ENCODE data around the gene PSMD5. TPM values are rescaled to one million over a fixed set of nuclear protein-coding genes. Genes with fewer than 3 reads are reported as not detected.

Gene PSMD5
- 38.3 TPM for total RNA-seq
- 17.1 TPM for polyA plus RNA-seq (ENCODE audit: insufficient read depth, low read depth, low replicate concordance)
- long read RNA-seq, donor 1, transcript PSMD5-201 (10 exons, 3,443 nt), result major isoform, 10 of 11 reads
- long read RNA-seq, donor 1, partial matches to known transcripts, result 0 of 11 reads
- long read RNA-seq, donor 1, other reads (novel, unspliced or antisense), result 0 of 11 reads
- long read RNA-seq, donor 2, transcript PSMD5-201 (10 exons, 3,443 nt), result major isoform, 6 of 6 reads
- long read RNA-seq, donor 2, partial matches to known transcripts, result 0 of 6 reads
- long read RNA-seq, donor 2, other reads (novel, unspliced or antisense), result 0 of 6 reads
- long read RNA-seq, donor 3, transcript PSMD5-201 (10 exons, 3,443 nt), result major isoform, 7 of 7 reads
- long read RNA-seq, donor 3, partial matches to known transcripts, result 0 of 7 reads
- long read RNA-seq, donor 3, other reads (novel, unspliced or antisense), result 0 of 7 reads
- long read RNA-seq, donor 4, partial matches to known transcripts, result 0 of 2 reads
- long read RNA-seq, donor 4, other reads (novel, unspliced or antisense), result 0 of 2 reads
- long read RNA-seq, donor 5, partial matches to known transcripts, result 0 of 1 reads
- long read RNA-seq, donor 5, other reads (novel, unspliced or antisense), result 0 of 1 reads
- long read RNA-seq, donor 6, partial matches to known transcripts, result 0 of 1 reads
- long read RNA-seq, donor 6, other reads (novel, unspliced or antisense), result 0 of 1 reads
- long read RNA-seq, donor 7, transcript PSMD5-201 (10 exons, 3,443 nt), result major isoform, 31 of 37 reads
- long read RNA-seq, donor 7, partial matches to known transcripts, result 3 of 37 reads
- long read RNA-seq, donor 7, other reads (novel, unspliced or antisense), result 3 of 37 reads
- long read RNA-seq, donor 8, partial matches to known transcripts, result 29 of 33 reads
- long read RNA-seq, donor 8, other reads (novel, unspliced or antisense), result 0 of 33 reads
- long read RNA-seq, donor 9, transcript PSMD5-201 (10 exons, 3,443 nt), result major isoform, 5 of 6 reads
- long read RNA-seq, donor 9, partial matches to known transcripts, result 0 of 6 reads
- long read RNA-seq, donor 9, other reads (novel, unspliced or antisense), result 0 of 6 reads
- long read RNA-seq, donor 10, partial matches to known transcripts, result 0 of 3 reads
- long read RNA-seq, donor 10, other reads (novel, unspliced or antisense), result 0 of 3 reads

DNA sequence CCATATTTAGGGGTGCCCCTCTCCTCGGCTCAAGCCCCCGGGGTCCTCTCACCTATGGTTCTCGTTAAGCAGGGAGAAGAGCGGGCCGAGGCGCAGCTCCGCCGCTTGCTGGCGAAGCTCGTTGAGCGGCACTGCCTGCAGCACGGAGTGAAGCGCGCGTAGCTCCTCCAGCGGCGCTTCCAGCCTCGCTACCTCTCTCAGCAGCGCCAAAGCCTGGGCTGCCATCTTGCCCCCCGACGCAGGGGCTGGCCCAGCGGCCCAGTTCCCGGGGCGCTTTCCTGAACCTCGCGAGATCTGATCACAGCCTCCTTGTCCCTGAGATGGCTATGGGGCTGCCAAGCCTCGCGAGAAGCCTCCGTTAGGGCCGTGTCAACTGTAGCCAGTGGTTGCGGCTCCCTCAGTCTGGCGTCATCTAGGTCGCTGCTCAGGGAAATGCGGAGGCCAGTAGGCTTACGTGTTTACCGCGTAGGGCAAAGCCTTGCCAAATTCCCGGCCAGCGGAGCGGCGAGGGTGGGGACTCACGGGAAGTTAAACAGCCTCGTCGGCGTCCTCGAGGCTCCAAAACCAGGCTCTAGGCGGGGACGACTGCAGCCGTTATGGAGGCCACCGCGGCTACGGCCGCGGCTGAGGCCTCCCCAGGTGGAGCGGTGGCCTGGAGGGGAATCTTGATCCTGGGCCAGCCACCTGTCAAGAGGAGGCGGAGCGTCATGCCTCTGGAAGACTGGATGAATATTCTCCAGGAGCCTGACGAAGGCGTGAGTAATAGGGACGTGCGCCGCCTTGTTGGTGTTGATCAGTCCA, at the start of gene PSMD5:
Gene PSMD5 (minus strand): TSS at position 238 of the 801 bp plus-strand sequence. CDS start 13 bp downstream, at position 225.
- H3K36me3 ChIP-seq (ENCODE audit: control insufficient read depth in 2 of 3, insufficient read depth in 3 of 3, low read length in 3 of 3), result peaks cover 0 to 15% (median 0%) of the 10 kb centered on the region in 3 donors
- H3K27ac ChIP-seq (ENCODE audit: low read depth in 2 of 2, low read length in 2 of 2), result peak within 1 kb of the TSS; percentile 88 to 97
- TF ChIP-seq, protein P1, sequence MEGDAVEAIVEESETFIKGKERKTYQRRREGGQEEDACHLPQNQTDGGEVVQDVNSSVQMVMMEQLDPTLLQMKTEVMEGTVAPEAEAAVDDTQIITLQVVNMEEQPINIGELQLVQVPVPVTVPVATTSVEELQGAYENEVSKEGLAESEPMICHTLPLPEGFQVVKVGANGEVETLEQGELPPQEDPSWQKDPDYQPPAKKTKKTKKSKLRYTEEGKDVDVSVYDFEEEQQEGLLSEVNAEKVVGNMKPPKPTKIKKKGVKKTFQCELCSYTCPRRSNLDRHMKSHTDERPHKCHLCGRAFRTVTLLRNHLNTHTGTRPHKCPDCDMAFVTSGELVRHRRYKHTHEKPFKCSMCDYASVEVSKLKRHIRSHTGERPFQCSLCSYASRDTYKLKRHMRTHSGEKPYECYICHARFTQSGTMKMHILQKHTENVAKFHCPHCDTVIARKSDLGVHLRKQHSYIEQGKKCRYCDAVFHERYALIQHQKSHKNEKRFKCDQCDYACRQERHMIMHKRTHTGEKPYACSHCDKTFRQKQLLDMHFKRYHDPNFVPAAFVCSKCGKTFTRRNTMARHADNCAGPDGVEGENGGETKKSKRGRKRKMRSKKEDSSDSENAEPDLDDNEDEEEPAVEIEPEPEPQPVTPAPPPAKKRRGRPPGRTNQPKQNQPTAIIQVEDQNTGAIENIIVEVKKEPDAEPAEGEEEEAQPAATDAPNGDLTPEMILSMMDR (IDR thresholded peaks at IDR 0.05; ENCODE audit: borderline replicate concordance, extremely low read depth, insufficient read depth), result no peak
- peak; percentile 97 to 100 (median 98) for DNase-seq
- peak within 1 kb of the TSS; percentile 90 to 98 (median 95) for H3K9ac ChIP-seq (ENCODE audit: low read length in 3 of 3)
- H3K27me3 ChIP-seq (ENCODE audit: control insufficient read depth, insufficient read depth, low read length), result no peaks in the 10 kb centered on the region
- no peak for FAIRE-seq
- H3K9me3 ChIP-seq (ENCODE audit: control insufficient read depth in 2 of 3, insufficient read depth in 1 of 3, low read length in 3 of 3), result peaks cover 0 to 1% (median 0%) of the 10 kb centered on the region in 3 donors
- intact Hi-C loops (cut with DNase I), result no loop called here
- H3K4me1 ChIP-seq (ENCODE audit: control insufficient read depth in 2 of 3, insufficient read depth in 2 of 3, low read depth in 1 of 3, low read length in 3 of 3), result peaks cover 0 to 20% (median 14%) of the 10 kb centered on the region in 3 donors
- H3K4me3 ChIP-seq (ENCODE audit: low read length in 3 of 3), result peak within 1 kb of the TSS; percentile 83 to 95 (median 93)

DNA sequence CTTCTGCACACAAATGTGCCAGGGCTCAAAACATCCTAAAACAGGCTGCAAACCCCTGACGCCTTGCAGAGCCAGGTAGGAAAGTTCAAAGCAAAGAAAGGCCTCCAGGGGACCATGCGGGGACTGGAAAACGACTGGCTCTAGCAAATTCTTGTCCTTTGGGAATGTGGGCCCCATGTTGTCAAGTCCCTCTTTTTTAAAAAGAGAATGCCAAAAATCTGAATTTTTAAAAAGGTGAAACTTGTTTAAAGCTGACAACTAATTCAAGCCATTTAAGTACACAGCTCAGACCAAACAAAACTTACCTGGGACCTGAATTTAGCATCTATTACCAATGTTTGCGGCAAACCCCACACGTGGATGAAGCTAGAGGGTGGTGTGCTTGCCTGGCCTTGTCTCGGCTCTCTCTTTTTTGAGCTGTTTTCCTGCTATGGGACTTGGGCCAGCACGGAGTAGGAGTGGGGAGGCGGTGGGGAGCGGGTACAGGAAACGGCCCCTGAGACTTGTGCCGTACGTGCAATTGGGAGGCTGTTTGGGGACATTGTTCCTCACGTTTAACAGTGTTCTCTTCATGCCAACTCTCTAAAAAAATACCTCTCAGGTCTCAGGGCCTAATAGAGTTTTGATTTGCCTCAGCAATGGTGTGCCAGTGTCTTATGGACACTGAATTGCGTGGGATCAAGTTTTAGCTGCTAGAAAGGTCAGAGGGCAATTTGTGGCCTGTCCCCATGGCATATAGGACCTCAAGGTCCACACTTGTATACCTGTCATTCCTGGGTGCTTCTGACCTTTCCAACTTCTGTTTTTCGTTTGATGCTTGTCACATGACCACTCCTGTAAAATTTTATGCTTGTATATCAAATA, 49.4 kb upstream of the PSMD5 start:
- intact Hi-C loops (cut with DNase I), result no loop called here
- peak overlapping the region in 1 of 2 donors; percentile 27 for H3K27ac ChIP-seq (ENCODE audit: low read depth in 2 of 2, low read length in 2 of 2)
- no peaks in the 10 kb centered on the region for H3K9me3 ChIP-seq (ENCODE audit: control insufficient read depth in 2 of 3, insufficient read depth in 1 of 3, low read length in 3 of 3)
- FAIRE-seq (no peak), DNase-seq (no peak)
- TF ChIP-seq, protein P1 (IDR thresholded peaks at IDR 0.05; ENCODE audit: borderline replicate concordance, extremely low read depth, insufficient read depth), result no peak
- H3K4me1 ChIP-seq (ENCODE audit: control insufficient read depth in 2 of 3, insufficient read depth in 2 of 3, low read depth in 1 of 3, low read length in 3 of 3), result no peaks in the 10 kb centered on the region
- H3K36me3 ChIP-seq (ENCODE audit: control insufficient read depth in 2 of 3, insufficient read depth in 3 of 3, low read length in 3 of 3), result no peaks in the 10 kb centered on the region
- no peaks in the 10 kb centered on the region for H3K27me3 ChIP-seq (ENCODE audit: control insufficient read depth, insufficient read depth, low read length)
- no peak overlapping the region for H3K9ac ChIP-seq (ENCODE audit: low read length in 3 of 3)
- no peak overlapping the region for H3K4me3 ChIP-seq (ENCODE audit: low read length in 3 of 3)

Measured in kidney (tissue), 22 donors.